K562 (cell line): ENCODE measurements around the gene SEH1L. TPM values are rescaled to one million over a fixed set of nuclear protein-coding genes. Genes with fewer than 3 reads are reported as not detected.

Experiments used
- ADNP ChIP-seq: fragments of 200-800 bp; sonication (Bioruptor generic); IDR thresholded peaks from 2 replicates; pipeline ENCODE4 v1.6.1; 2016; ENCODE audit warnings: missing genetic modification characterization, missing compliant biosample characterization
- CBFB ChIP-seq: sonication (generic); formaldehyde crosslinking; IDR thresholded peaks from 2 replicates; pipeline ENCODE4 v1.4.0; 2020; ENCODE audit warnings: mild to moderate bottlenecking, missing genetic modification reagents
- CBX8 ChIP-seq: fragments of 200-600 bp; sonication (generic); IDR thresholded peaks from 2 replicates; pipeline ENCODE4 v1.6.1; 2012; ENCODE audit warnings: borderline replicate concordance, mixed run types, low read depth, mild to moderate bottlenecking, moderate library complexity, mixed read lengths, low read length, control low read depth, inconsistent platforms; ENCODE audit not compliant: poor library complexity, severe bottlenecking; ENCODE audit errors: extremely low read depth
- ERF ChIP-seq: fragments of 450-650 bp; formaldehyde crosslinking; IDR thresholded peaks from 2 replicates; pipeline ENCODE4 v1.4.0; 2020; ENCODE audit warnings: mild to moderate bottlenecking, mixed read lengths
- GABPB1 ChIP-seq: sonication (generic); formaldehyde crosslinking; IDR thresholded peaks from 2 replicates; pipeline ENCODE4 v1.8.0; 2022; ENCODE audit warnings: mild to moderate bottlenecking, missing genetic modification reagents
- KLF13 ChIP-seq: fragments of 450-650 bp; IDR thresholded peaks from 2 replicates; pipeline ENCODE4 v1.6.1; 2016; ENCODE audit warnings: missing genetic modification characterization, low read depth, mild to moderate bottlenecking, missing compliant biosample characterization, moderate library complexity, borderline replicate concordance
- MCM3 ChIP-seq: fragments of 450-650 bp; IDR thresholded peaks from 2 replicates; pipeline ENCODE4 v1.6.1; 2016
- MYC ChIP-seq, 2 experiments: fragments of 250-450 bp in 1 of 2; sonication (Bioruptor Pico) in 1 of 2; IDR thresholded peaks; 2 replicates each; pipeline versions ENCODE4 v1.5.1 to v1.6.1; 2012 to 2021; ENCODE audit warnings: low read depth in 2 of 2, borderline replicate concordance in 1 of 2, improper control_type of control experiment in 1 of 2, low read length in 1 of 2, mild to moderate bottlenecking in 1 of 2, moderate library complexity in 1 of 2
- NCOA2 ChIP-seq, 2 experiments: fragments of 450-650 bp; IDR thresholded peaks; 2 replicates each; pipeline ENCODE4 v1.6.1; 2018; ENCODE audit warnings: mild to moderate bottlenecking in 2 of 2, moderate library complexity in 1 of 2; ENCODE audit not compliant: partially characterized antibody in 2 of 2
- NONO ChIP-seq, 2 experiments: fragments of 200-400 bp in 1 of 2; fragments of 450-650 bp in 1 of 2; formaldehyde crosslinking in 1 of 2; IDR thresholded peaks; 2 replicates each; pipeline ENCODE4 v1.6.1; 2017; ENCODE audit warnings: low read depth in 2 of 2, mild to moderate bottlenecking in 2 of 2, moderate library complexity in 2 of 2, low read length in 1 of 2
- NR1H2 ChIP-seq: sonication (generic); formaldehyde crosslinking; IDR thresholded peaks from 2 replicates; pipeline ENCODE4 v1.4.0; 2020; ENCODE audit warnings: mild to moderate bottlenecking, missing genetic modification reagents
- POLR2A ChIP-seq: fragments of 450-650 bp; conservative IDR thresholded peaks from 2 replicates; pipeline ENCODE4 v1.6.1; 2016
- SMAD4 ChIP-seq: fragments of 250-450 bp; sonication (Bioruptor Pico); conservative IDR thresholded peaks from 2 replicates; pipeline ENCODE4 v1.8.0; 2021; ENCODE audit warnings: inconsistent platforms, mild to moderate bottlenecking, moderate library complexity
- SUPT5H ChIP-seq: fragments of 450-650 bp; IDR thresholded peaks from 2 replicates; pipeline ENCODE4 v1.6.1; 2016
- XRCC5 ChIP-seq: fragments of 200-400 bp; formaldehyde crosslinking; IDR thresholded peaks from 2 replicates; pipeline ENCODE4 v1.6.1; 2017; ENCODE audit warnings: low read depth, mild to moderate bottlenecking, low read length
- ZC3H4 ChIP-seq: sonication (generic); formaldehyde crosslinking; IDR thresholded peaks from 2 replicates; pipeline ENCODE4 v1.9.0; 2021; ENCODE audit warnings: missing genetic modification reagents, borderline replicate concordance
- ZNF76 ChIP-seq: fragments of 250-450 bp; sonication (Bioruptor Pico); IDR thresholded peaks from 2 replicates; pipeline ENCODE4 v1.4.0; 2020; ENCODE audit warnings: mild to moderate bottlenecking, moderate library complexity, borderline replicate concordance
- polyA plus RNA-seq, 8 experiments: library from polyadenylated mRNA; depleted of rRNA in 4 of 8; stranded (reverse) in 5 of 8; unstranded in 3 of 8; fragments of >200 nt; fragmentation: Nextera tagmentation in 2 of 8; fragmentation: Illumina TruSeq in 1 of 8; extraction: Ambion mirVana in 2 of 8; extraction: Trizol in 1 of 8; gene quantifications; 2 replicates each; pipeline versions ENCODE4 v1.2.1 to v1.2.3, GENCODE V29; 2011 to 2014; ENCODE audit warnings: inconsistent platforms in 1 of 8, missing spikeins in 1 of 8
- total RNA-seq, 7 experiments: library from RNA; depleted of rRNA in 6 of 7; stranded (reverse); fragments of >200 nt in 6 of 7; fragmentation: Illumina TruSeq in 2 of 7; extraction: Trizol in 2 of 7; gene quantifications; 2 replicates each; pipeline versions ENCODE4 v1.2.1 to v1.2.3, GENCODE V29; 2011 to 2021; ENCODE audit warnings: low replicate concordance in 1 of 7
- TF ChIP-seq, protein P1 (sequence below): sonication (generic); formaldehyde crosslinking; IDR thresholded peaks from 2 replicates; pipeline ENCODE4 v1.8.1; 2023; ENCODE audit warnings: mild to moderate bottlenecking, missing genetic modification reagents, moderate library complexity
- TF ChIP-seq, protein P2 (sequence below): fragments of 450-650 bp; IDR thresholded peaks from 2 replicates; pipeline ENCODE4 v1.7.1; 2018; ENCODE audit warnings: mild to moderate bottlenecking, low read depth; ENCODE audit not compliant: partially characterized antibody
- TF ChIP-seq, protein P3 (sequence below): sonication (generic); formaldehyde crosslinking; IDR thresholded peaks from 2 replicates; pipeline ENCODE4 v1.8.1; 2022; ENCODE audit warnings: missing genetic modification reagents
- TF ChIP-seq, protein P4 (sequence below): fragments of 250-450 bp; sonication (Bioruptor Pico); IDR thresholded peaks from 2 replicates; pipeline ENCODE4 v1.5.0; 2021
- TF ChIP-seq, protein P5 (sequence below): fragments of 250-450 bp; sonication (Bioruptor Pico); IDR thresholded peaks from 2 replicates; pipeline ENCODE4 v1.8.0; 2021; ENCODE audit warnings: moderate library complexity, mild to moderate bottlenecking, inconsistent platforms

Gene SEH1L
- total and polyA plus RNA-seq, 9 of the 15 experiments (the other 6 are each of a cell fraction or from before 2014, with no cell fraction given): 62.2 to 180 (median 108) TPM

- TF ChIP-seq SMAD4 (CRISPR knock-in tag) (no peak), NCOA2 (IDR thresholded peaks at IDR 0.05; ENCODE audit: partially characterized antibody in 2 of 2) (no peak), MYC (IDR thresholded peaks at IDR 0.05; ENCODE audit: low read depth, low read length) (peak; percentile 71; the same call in 1 of the 2 replicates), MYC (CRISPR knock-in tag; IDR thresholded peaks at IDR 0.05; ENCODE audit: borderline replicate concordance, low read depth) (0 out of 2 replicates have a peak, but pooled peaks have one; percentile 40), SUPT5H (peak; percentile 87), ADNP (tag) (no peak), POLR2A (peak; percentile 88), ERF (CRISPR knock-in tag) (no peak), ZC3H4 (CRISPR knock-in tag) (no peak), ZNF76 (CRISPR knock-in tag) (no peak), MCM3 (no peak), CBX8 (no peak), KLF13 (tag) (peak; percentile 28; the same call in 1 of the 2 replicates), NR1H2 (no peak), NONO (IDR thresholded peaks at IDR 0.05; ENCODE audit: low read depth in 2 of 2, low read length in 1 of 2) (no peak), GABPB1 (CRISPR knock-in tag) (no peak), CBFB (no peak), XRCC5 (0 out of 2 replicates have a peak, but pooled peaks have one; percentile 32)
- TF ChIP-seq, protein P1, sequence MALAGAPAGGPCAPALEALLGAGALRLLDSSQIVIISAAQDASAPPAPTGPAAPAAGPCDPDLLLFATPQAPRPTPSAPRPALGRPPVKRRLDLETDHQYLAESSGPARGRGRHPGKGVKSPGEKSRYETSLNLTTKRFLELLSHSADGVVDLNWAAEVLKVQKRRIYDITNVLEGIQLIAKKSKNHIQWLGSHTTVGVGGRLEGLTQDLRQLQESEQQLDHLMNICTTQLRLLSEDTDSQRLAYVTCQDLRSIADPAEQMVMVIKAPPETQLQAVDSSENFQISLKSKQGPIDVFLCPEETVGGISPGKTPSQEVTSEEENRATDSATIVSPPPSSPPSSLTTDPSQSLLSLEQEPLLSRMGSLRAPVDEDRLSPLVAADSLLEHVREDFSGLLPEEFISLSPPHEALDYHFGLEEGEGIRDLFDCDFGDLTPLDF (CRISPR knock-in tag): peak; percentile 58; the same call in 1 of the 2 replicates
- TF ChIP-seq, protein P2, sequence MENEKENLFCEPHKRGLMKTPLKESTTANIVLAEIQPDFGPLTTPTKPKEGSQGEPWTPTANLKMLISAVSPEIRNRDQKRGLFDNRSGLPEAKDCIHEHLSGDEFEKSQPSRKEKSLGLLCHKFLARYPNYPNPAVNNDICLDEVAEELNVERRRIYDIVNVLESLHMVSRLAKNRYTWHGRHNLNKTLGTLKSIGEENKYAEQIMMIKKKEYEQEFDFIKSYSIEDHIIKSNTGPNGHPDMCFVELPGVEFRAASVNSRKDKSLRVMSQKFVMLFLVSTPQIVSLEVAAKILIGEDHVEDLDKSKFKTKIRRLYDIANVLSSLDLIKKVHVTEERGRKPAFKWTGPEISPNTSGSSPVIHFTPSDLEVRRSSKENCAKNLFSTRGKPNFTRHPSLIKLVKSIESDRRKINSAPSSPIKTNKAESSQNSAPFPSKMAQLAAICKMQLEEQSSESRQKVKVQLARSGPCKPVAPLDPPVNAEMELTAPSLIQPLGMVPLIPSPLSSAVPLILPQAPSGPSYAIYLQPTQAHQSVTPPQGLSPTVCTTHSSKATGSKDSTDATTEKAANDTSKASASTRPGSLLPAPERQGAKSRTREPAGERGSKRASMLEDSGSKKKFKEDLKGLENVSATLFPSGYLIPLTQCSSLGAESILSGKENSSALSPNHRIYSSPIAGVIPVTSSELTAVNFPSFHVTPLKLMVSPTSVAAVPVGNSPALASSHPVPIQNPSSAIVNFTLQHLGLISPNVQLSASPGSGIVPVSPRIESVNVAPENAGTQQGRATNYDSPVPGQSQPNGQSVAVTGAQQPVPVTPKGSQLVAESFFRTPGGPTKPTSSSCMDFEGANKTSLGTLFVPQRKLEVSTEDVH: peak; percentile 32
- TF ChIP-seq, protein P3, sequence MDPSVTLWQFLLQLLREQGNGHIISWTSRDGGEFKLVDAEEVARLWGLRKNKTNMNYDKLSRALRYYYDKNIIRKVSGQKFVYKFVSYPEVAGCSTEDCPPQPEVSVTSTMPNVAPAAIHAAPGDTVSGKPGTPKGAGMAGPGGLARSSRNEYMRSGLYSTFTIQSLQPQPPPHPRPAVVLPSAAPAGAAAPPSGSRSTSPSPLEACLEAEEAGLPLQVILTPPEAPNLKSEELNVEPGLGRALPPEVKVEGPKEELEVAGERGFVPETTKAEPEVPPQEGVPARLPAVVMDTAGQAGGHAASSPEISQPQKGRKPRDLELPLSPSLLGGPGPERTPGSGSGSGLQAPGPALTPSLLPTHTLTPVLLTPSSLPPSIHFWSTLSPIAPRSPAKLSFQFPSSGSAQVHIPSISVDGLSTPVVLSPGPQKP (CRISPR knock-in tag): no peak
- TF ChIP-seq, protein P4, sequence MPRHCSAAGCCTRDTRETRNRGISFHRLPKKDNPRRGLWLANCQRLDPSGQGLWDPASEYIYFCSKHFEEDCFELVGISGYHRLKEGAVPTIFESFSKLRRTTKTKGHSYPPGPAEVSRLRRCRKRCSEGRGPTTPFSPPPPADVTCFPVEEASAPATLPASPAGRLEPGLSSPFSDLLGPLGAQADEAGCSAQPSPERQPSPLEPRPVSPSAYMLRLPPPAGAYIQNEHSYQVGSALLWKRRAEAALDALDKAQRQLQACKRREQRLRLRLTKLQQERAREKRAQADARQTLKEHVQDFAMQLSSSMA (CRISPR knock-in tag): no peak
- TF ChIP-seq, protein P5, sequence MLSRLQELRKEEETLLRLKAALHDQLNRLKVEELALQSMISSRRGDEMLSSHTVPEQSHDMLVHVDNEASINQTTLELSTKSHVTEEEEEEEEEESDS (CRISPR knock-in tag): no peak
Observed at GRCh38 chr18:12947285-12948049, at the start of gene SEH1L (continued).
